Activated B cell treated with CpG ODN at 0.5 μM for 24 hours (primary cell): Measurements from ENCODE around the gene COX4I1. TPM values are rescaled to one million over a fixed set of nuclear protein-coding genes. Genes with fewer than 3 reads are reported as not detected.

ENCODE experiments used
- ATAC-seq: fragments of 200-7000 bp; cut with Tn5 transposase; one replicate; pipeline ENCODE4 v1.10.0; 2021; ENCODE audit warnings: low read depth, mild to moderate bottlenecking, moderate library complexity
- CTCF ChIA-PET: fragments of 350-600 bp; sonication (Branson Sonifier 250); formaldehyde crosslinking; loops from one replicate; lab custom pipeline; 2021; ENCODE audit warnings: antibody characterized with exemption; lab: Charles Lee
- POLR2A ChIA-PET: fragments of 350-600 bp; sonication (Branson Sonifier 250); formaldehyde crosslinking; loops from one replicate; lab custom pipeline; 2021; ENCODE audit warnings: antibody characterized with exemption; lab: Charles Lee
- DNase-seq: peaks from one replicate; pipeline ENCODE4 v3.0.0; 2022
- H3K27ac Mint-ChIP-seq: one replicate; pipeline ENCODE4 v1.8.0; 2020; ENCODE audit warnings: mixed read lengths
- H3K27me3 Mint-ChIP-seq: one replicate; pipeline ENCODE4 v1.8.0; 2021; ENCODE audit warnings: mixed read lengths
- H3K36me3 Mint-ChIP-seq: one replicate; pipeline ENCODE4 v1.8.0; 2021; ENCODE audit warnings: low read depth, mixed read lengths
- H3K4me1 Mint-ChIP-seq: one replicate; pipeline ENCODE4 v1.8.0; 2021; ENCODE audit warnings: mixed read lengths
- H3K4me3 Mint-ChIP-seq: one replicate; pipeline ENCODE4 v1.8.0; 2020; ENCODE audit warnings: mild to moderate bottlenecking, mixed read lengths
- H3K9me3 Mint-ChIP-seq: one replicate; pipeline ENCODE4 v1.8.0; 2020; ENCODE audit warnings: mixed read lengths
- intact Hi-C: fragments of 100-400 bp; cut with micrococcal nuclease; formaldehyde crosslinking; loops from one replicate; pipeline ENCODE4 v1.15.1; 2024
- total RNA-seq: library from RNA; stranded (reverse); gene quantifications from 2 replicates; pipeline ENCODE4 v1.2.3, GENCODE V29; 2022
- TF ChIP-seq, protein P1 (sequence below): fragments of 200-600 bp; IDR thresholded peaks from one replicate; pipeline ENCODE4 v1.8.0; 2022; ENCODE audit warnings: antibody characterized with exemption, mild to moderate bottlenecking

Gene COX4I1
- total RNA-seq, 1 donor from 2014 or later: 578 TPM

DNA sequence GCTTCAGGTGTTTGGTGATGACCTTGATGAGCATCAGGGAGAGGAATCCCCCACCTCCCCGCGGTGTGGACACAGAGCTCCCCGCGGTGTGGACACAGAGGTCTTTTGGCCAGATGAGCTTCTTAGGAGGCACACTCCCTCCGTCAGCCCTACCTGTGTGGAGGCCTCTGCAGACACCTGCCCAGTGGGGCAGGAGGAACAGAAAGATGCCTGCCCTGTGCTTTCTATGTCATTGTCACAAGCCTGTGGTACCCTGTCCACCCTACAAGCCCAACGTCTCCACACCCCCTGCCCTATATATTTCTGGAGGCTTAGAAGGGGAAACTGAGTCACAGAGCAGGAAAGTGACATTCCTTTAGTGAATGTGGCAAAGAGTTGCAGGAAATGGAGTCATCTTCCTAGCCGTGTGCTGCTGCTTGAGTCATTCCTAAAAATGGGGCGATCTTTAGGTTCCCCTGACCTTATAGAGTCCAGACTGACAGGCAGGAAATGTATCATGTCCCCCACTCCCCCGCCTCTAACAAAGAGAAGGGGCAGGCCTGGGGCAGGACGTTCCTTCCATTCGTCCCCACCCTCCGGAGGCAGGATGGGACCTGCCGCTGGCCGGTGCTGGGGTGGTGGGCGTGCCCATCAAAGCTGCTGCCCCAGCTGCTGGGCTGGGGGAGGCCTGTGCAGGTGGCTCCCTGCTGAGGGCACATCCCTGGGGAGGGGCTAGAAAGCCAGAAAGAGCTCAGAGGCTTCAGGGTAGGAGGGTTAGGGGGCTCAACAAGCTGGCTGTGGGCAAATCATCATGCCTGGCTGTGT, 47.6 kb upstream of the COX4I1 start:
- peak overlapping the region; percentile 67 for H3K4me3 Mint-ChIP-seq
- TF ChIP-seq, protein P1, sequence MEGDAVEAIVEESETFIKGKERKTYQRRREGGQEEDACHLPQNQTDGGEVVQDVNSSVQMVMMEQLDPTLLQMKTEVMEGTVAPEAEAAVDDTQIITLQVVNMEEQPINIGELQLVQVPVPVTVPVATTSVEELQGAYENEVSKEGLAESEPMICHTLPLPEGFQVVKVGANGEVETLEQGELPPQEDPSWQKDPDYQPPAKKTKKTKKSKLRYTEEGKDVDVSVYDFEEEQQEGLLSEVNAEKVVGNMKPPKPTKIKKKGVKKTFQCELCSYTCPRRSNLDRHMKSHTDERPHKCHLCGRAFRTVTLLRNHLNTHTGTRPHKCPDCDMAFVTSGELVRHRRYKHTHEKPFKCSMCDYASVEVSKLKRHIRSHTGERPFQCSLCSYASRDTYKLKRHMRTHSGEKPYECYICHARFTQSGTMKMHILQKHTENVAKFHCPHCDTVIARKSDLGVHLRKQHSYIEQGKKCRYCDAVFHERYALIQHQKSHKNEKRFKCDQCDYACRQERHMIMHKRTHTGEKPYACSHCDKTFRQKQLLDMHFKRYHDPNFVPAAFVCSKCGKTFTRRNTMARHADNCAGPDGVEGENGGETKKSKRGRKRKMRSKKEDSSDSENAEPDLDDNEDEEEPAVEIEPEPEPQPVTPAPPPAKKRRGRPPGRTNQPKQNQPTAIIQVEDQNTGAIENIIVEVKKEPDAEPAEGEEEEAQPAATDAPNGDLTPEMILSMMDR: no peak
- H3K9me3 Mint-ChIP-seq: no peaks in the 10 kb centered on the region
- ATAC-seq (no peak), DNase-seq (peak; percentile 42)
- no peaks in the 10 kb centered on the region for H3K27me3 Mint-ChIP-seq
- intact Hi-C loops: loop anchor here (5.0 to 10.0 kb wide), 4 partner anchors 725 to 1743 kb away; partner anchors contain the start of genes FBXO31, KIAA0513 and ZCCHC14
- peaks cover 4% of the 10 kb centered on the region for H3K36me3 Mint-ChIP-seq
- H3K4me1 Mint-ChIP-seq: peaks cover 82% of the 10 kb centered on the region
- CTCF ChIA-PET: interaction anchor here (1.5 kb wide), 1 partner anchor 33 kb away, joined by 7 read pairs; no protein-coding TSS in a partner anchor
- peak overlapping the region; percentile 100 for H3K27ac Mint-ChIP-seq
- POLR2A ChIA-PET: interaction anchor here (0.7 to 3.2 kb wide), 7 partner anchors 10 to 198 kb away, joined by 3 to 16 read pairs (median 4); partner anchors contain the start of genes COX4I1 and EMC8

DNA sequence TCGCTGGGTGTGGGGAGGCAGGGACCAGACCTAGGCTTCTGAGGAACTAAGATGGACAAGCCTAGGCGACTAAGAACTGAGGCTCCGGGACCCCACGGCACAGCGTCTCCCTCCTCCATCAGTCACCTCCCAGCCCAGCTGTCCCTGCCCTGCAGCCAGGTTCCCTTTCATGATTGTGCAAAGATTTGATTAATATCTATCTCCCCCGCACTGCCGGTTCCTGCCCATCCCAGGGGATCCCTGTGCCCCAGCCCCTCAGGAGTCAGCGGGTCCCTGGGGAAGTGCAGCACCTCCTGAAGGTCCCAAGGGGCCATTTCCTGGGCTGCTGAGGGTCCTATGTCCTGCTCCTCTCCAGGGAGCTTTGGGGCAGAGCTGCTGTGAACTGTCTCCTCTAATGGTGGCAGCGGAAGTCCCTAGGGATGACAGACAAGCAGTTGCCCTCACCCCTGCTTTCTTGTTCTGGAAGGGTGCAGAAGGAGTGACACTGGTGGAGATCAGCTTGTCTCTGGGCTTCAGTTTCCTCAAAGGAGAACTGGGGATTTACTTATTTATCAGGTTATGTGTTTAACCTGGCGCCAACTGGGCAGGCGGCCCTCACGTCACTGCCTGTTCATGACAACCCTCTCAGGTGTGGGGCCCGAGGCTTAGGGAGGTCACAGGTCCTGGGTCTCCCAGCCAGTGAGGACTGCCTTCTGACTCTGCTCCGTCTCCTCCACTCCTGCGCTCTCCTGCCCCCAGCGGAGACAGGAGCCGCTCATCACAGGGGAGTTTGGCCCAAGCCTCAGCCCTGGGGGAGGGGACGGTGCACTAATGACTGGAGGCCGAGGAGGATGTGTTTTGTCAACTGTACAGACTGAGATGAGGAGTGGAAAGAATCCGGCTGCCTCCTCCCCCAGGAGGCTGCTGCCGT, 46.7 kb upstream of the COX4I1 start:
- intact Hi-C loops: loop anchor here (5.0 to 10.0 kb wide), 4 partner anchors 725 to 1742 kb away; partner anchors contain the start of genes FBXO31, KIAA0513 and ZCCHC14
- Mint-ChIP-seq H3K27ac (peak overlapping the region; percentile 100), H3K27me3 (no peaks in the 10 kb centered on the region), H3K4me3 (peak overlapping the region; percentile 57), H3K4me1 (peaks cover 82% of the 10 kb centered on the region), H3K36me3 (peaks cover 4% of the 10 kb centered on the region), H3K9me3 (no peaks in the 10 kb centered on the region)
- POLR2A ChIA-PET: interaction anchor here (1.1 to 3.2 kb wide), 7 partner anchors 9 to 199 kb away, joined by 3 to 16 read pairs (median 4); partner anchors contain the start of genes COX4I1 and EMC8
- CTCF ChIA-PET: interaction anchor here (1.5 kb wide), 1 partner anchor 34 kb away, joined by 7 read pairs; no protein-coding TSS in a partner anchor
- ATAC-seq (no peak), DNase-seq (peak; percentile 49)
- TF ChIP-seq, protein P1: no peak

DNA sequence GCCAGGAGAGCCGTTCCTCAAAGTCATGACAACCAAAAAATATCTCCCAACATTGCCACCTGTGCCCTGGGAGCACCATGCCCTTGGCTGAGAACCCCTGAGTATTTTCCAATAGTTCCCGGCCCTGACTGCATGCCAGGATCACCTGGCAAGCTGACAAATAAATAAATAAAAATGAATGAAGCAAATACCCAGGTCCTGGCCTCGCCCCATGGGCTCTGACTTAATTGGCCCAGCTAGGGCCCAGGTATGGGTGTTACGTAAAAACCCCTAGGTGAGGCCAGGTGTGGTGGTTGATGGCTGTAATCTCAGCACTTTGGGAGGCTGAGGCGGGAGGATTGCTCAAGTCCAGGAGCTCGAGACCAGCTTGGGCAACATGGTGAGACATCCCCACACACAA, 45.9 kb upstream of the COX4I1 start:
- peak overlapping the region; percentile 100 for H3K27ac Mint-ChIP-seq
- H3K4me1 Mint-ChIP-seq: peaks cover 84% of the 10 kb centered on the region
- no peaks in the 10 kb centered on the region for H3K9me3 Mint-ChIP-seq
- ChIA-PET POLR2A (interaction anchor here (0.5 to 3.2 kb wide), 10 partner anchors 9 to 199 kb away, joined by 3 to 16 read pairs (median 6); no protein-coding TSS in a partner anchor), CTCF (interaction anchor here (0.9 to 1.5 kb wide), 2 partner anchors 68 to 78 kb away, joined by 3 to 4 read pairs; no protein-coding TSS in a partner anchor)
- no peak for ATAC-seq
- peaks cover 3% of the 10 kb centered on the region for H3K36me3 Mint-ChIP-seq
- no peak for DNase-seq
- H3K27me3 Mint-ChIP-seq: no peaks in the 10 kb centered on the region
- TF ChIP-seq, protein P1: no peak
- intact Hi-C loops: loop anchor here (5.0 to 10.0 kb wide), 4 partner anchors 726 to 1741 kb away; partner anchors contain the start of genes FBXO31, KIAA0513 and ZCCHC14
- no peak overlapping the region for H3K4me3 Mint-ChIP-seq

DNA sequence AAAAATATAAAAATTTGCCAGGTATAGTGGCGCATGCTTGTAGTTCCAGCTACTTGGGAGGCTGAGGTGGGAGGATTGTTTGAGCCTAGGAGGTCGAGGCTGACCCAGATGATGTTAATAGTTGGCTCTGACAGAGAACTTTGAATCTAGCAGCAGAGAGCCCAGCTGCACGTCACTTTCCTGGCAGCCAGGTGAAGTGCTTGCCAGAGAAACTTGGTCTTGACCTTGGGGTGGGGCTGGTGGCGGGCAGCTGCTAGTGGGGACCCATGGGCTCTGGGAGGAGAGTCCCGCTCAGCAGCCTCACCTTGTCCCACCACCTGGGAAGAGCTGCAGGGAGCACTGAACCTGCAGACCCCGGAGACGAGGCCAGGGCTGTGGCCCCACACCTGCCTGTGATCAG, 45.5 kb upstream of the COX4I1 start:
- TF ChIP-seq, protein P1: no peak
- peaks cover 3% of the 10 kb centered on the region for H3K36me3 Mint-ChIP-seq
- H3K27me3 Mint-ChIP-seq: no peaks in the 10 kb centered on the region
- peak overlapping the region; percentile 100 for H3K27ac Mint-ChIP-seq
- H3K9me3 Mint-ChIP-seq: no peaks in the 10 kb centered on the region
- peak overlapping the region; percentile 76 for H3K4me3 Mint-ChIP-seq
- POLR2A ChIA-PET: interaction anchor here (0.6 to 3.2 kb wide), 11 partner anchors 10 to 255 kb away, joined by 3 to 16 read pairs (median 6); no protein-coding TSS in a partner anchor
- H3K4me1 Mint-ChIP-seq: peaks cover 87% of the 10 kb centered on the region
- intact Hi-C loops: loop anchor here (5.0 to 10.0 kb wide), 4 partner anchors 727 to 1741 kb away; partner anchors contain the start of genes FBXO31, KIAA0513 and ZCCHC14
- DNase-seq: no peak
- CTCF ChIA-PET: interaction anchor here (0.9 to 1.5 kb wide), 3 partner anchors 35 to 79 kb away, joined by 3 to 4 read pairs (median 3); no protein-coding TSS in a partner anchor
- ATAC-seq: no peak
